Heart right ventricle (tissue), 16 donors: Measurements from ENCODE around the gene UCKL1. TPM values are rescaled to one million over a fixed set of nuclear protein-coding genes. Genes with fewer than 3 reads are reported as not detected.

Experiments used
- ATAC-seq, 8 donors: fragments of 200-7000 bp; cut with Tn5 transposase; one replicate each; pipeline ENCODE4 v1.9.1; 2020; ENCODE audit warnings: mild to moderate bottlenecking in 8 of 8, moderate library complexity in 8 of 8, moderate number of reproducible peaks in 1 of 8
- DNase-seq, 2 donors: peaks; one replicate each; pipeline ENCODE4 v3.0.0-alpha.2; 2020
- H3K27ac ChIP-seq, 10 donors: fragments of 200-600 bp; sonication (generic) in 2 of 10; one replicate each; pipeline versions ENCODE4 v1.5.0 to v1.8.0; 2020 to 2022; ENCODE audit warnings: mild to moderate bottlenecking in 3 of 10
- H3K27me3 ChIP-seq, 7 donors: fragments of 200-600 bp; one replicate each; pipeline ENCODE4 v1.8.0; 2021 to 2022; ENCODE audit warnings: mild to moderate bottlenecking in 2 of 7
- H3K36me3 ChIP-seq, 9 donors: fragments of 200-600 bp; sonication (generic) in 1 of 9; one replicate each; pipeline versions ENCODE4 v1.5.0 to v1.8.0; 2020 to 2022; ENCODE audit warnings: mild to moderate bottlenecking in 2 of 9
- H3K4me1 ChIP-seq, 9 donors: fragments of 200-600 bp; sonication (generic) in 1 of 9; one replicate each; pipeline versions ENCODE4 v1.5.0 to v1.8.0; 2020 to 2022; ENCODE audit warnings: mild to moderate bottlenecking in 4 of 9
- H3K4me3 ChIP-seq, 10 donors: fragments of 200-600 bp; sonication (generic) in 2 of 10; one replicate each; pipeline versions ENCODE4 v1.5.0 to v1.8.0; 2020 to 2022; ENCODE audit warnings: mild to moderate bottlenecking in 7 of 10, moderate library complexity in 2 of 10
- H3K9me3 ChIP-seq, 11 donors: fragments of 200-600 bp in 10 of 11; sonication (generic) in 2 of 11; one replicate each; pipeline versions ENCODE4 v1.5.0 to v1.8.0; 2013 to 2022; ENCODE audit warnings: mild to moderate bottlenecking in 2 of 11, control low read depth in 1 of 11, moderate library complexity in 1 of 11
- CTCF ChIP-seq, 9 donors: fragments of 200-600 bp; sonication (generic) in 2 of 9; IDR thresholded peaks; one replicate each; pipeline versions ENCODE4 v1.5.0 to v1.8.0; 2021 to 2022; ENCODE audit warnings: antibody characterized with exemption in 9 of 9, mild to moderate bottlenecking in 5 of 9, moderate library complexity in 1 of 9
- WGBS, 2 donors: extraction: QIAGEN DNeasy Blood & Tissue Kit; methylation state at CpG; one replicate each; pipeline ENCODE4 v1.1.7; 2013; ENCODE audit warnings: inconsistent platforms in 1 of 2; 5-methylcytosine and 5-hydroxymethylcytosine counted together
- intact Hi-C, 10 donors: fragments of 100-400 bp; cut with DNase I; formaldehyde crosslinking; loops; one replicate each; pipeline versions ENCODE4 v1.11.1 to v1.14.2; 2022
- polyA plus RNA-seq, 2 donors: library from polyadenylated mRNA; stranded (reverse); fragments of 200-250 nt; gene quantifications; one replicate each; pipeline ENCODE4 v1.2.3, GENCODE V29; 2013
- total RNA-seq, 10 donors: library from RNA; stranded (reverse); fragmentation: NEBNext Ultra II Directional in 3 of 10; extraction: Animal tissue kit (Norgen Biotek cat#: 25700) in 3 of 10; gene quantifications; one replicate each; pipeline versions ENCODE4 v1.2.1 to v1.2.4, GENCODE V29; 2021 to 2023
- donor health status: Arrhythmogenic right ventricular cardiomyopathy.
- donor health status: ischemic (EF 13 %, LVEDD 7.1; RV severe dilation, severe dysfunction).
- donor health status: healthy with polysubstance abuse.
- donor health status: DM: no; HTN: yes; CAD: no.
- donor health status: DM: no; HTN: no; CAD: no.
- donor health status: ischemic (EF 25% LVEDD 6.9; RV normal size, moderate dysfunction).
- donor health status: ischemic (EF 25% LVEDD 5.7; RV mildly dilated, moderate dysfunction).
- donor health status: healthy.
- donor health status: DM: yes; HTN: yes; CAD: no.
- donor health status: Ischemic cardiomyopathy.
- donor health status: ischemic (EF 35%, LVEDD 5.7; RV mildly dilated, moderate dysfunction).
- donor health status: nonischemic (EF 11% LVEDD 7.7; RV severe dilation, severe dysfunction).
- donor health status: DM: yes; HTN: yes; CAD: no.
- donor health status: PGD.
- donor health status: ischemic (EF 29% LVEDD 5.4; RV normal size, mild dysfunction).
- donor health status: nonischemic (EF 23%, LVEDD 6.1; RV moderate dilation, normal function).

Gene UCKL1
- total and polyA plus RNA-seq, 12 donors, result 27.3 to 130 (median 40.3) TPM

DNA sequence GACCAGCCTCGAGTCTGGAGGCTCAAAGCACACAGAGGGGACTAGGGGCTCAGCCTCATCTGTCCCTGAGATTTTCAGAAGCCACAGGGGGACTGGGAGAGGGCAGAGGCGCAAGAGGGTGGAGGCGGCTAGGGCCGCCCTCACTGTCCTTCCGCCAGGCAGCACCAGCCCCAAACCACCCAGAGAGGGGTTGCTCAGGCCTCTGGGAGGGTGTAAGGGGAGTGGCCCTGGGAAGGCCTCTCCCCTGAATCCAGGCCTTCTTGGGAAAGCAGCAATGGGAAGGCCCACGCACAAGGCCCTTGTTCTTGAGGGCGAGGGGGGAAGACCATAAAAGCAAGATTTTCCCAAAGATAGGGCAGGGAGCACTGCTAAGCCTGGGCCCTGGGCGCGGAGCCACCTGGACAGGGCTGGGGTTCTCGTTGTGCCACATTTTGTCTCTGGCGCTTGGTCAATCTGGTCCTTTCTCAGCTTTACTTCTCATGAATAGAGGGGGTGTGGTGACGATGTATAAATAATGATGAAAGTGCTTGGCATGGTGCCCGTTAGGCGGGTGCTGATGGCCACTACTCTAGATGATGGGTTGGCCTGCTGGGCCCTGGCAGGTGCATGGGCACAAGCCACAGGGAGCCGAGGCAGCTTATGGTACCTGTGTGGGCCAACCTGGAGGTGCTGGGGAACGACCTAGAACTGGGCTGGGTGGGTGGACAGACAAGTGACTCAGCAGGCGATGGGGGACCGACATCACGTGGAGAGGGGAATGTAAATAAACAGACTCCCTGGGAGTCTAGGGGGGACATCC is 18.4 kb upstream of the UCKL1 start:
- intact Hi-C loops, result loop anchor here (1.0 to 10.0 kb wide), 11 partner anchors 62 to 437 kb away; partner anchors contain the start of gene PTK6 (in 4 of the 10)
- H3K27me3 ChIP-seq, result no peaks in the 10 kb centered on the region
- H3K4me1 ChIP-seq, result peaks cover 10 to 51% (median 46%) of the 10 kb centered on the region in 9 donors
- DNase-seq (peak; percentile 11 to 22), ATAC-seq (no peak)
- WGBS, 2 donors, result 78 to 80% methylated on average over 19 of the region's 19 CpGs
- H3K36me3 ChIP-seq, result peaks cover 0 to 9% (median 0%) of the 10 kb centered on the region in 9 donors
- no peak overlapping the region for H3K4me3 ChIP-seq
- no peak overlapping the region for H3K27ac ChIP-seq
- H3K9me3 ChIP-seq, result no peaks in the 10 kb centered on the region
- TF ChIP-seq CTCF (IDR thresholded peaks at IDR 0.05), result no peak

- Histone ChIP-seq H3K27ac (peak overlapping the region in 6 of 10 donors; percentile 29 to 67 (median 55)), H3K9me3 (no peaks in the 10 kb centered on the region), H3K27me3 (no peaks in the 10 kb centered on the region), H3K4me3 (peak overlapping the region in 8 of 10 donors; percentile 23 to 45 (median 34)), H3K36me3 (peaks cover 0 to 9% (median 0%) of the 10 kb centered on the region in 9 donors), H3K4me1 (peaks cover 11 to 51% (median 45%) of the 10 kb centered on the region in 9 donors)
- DNase-seq, result peak; percentile 88 to 92
- peak; percentile 97 to 100 (median 99) for TF ChIP-seq CTCF (IDR thresholded peaks at IDR 0.05)
- 10 to 12% methylated on average over 37 of the region's 37 CpGs for WGBS, 2 donors
- peak; percentile 77 to 90 (median 87) for ATAC-seq
- intact Hi-C loops, result loop anchor here (1.0 to 10.0 kb wide), 11 partner anchors 62 to 437 kb away; partner anchors contain the start of gene PTK6 (in 4 of the 10)
Observed at GRCh38 chr20:63973636-63974401, 17.6 kb upstream of the UCKL1 start.

GRCh38 chr20:63973160-63973479 is 16.9 kb upstream of the UCKL1 start:
- WGBS, 2 donors, result 90 to 93% methylated on average over 3 of the region's 3 CpGs
- H3K27me3 ChIP-seq, result no peaks in the 10 kb centered on the region
- DNase-seq, result no peak
- H3K27ac ChIP-seq, result peak overlapping the region in 5 of 10 donors; percentile 29 to 67 (median 61)
- H3K4me3 ChIP-seq, result no peak overlapping the region
- H3K9me3 ChIP-seq, result no peaks in the 10 kb centered on the region
- peaks cover 13 to 51% (median 45%) of the 10 kb centered on the region in 9 donors for H3K4me1 ChIP-seq
- H3K36me3 ChIP-seq, result peaks cover 0 to 9% (median 0%) of the 10 kb centered on the region in 9 donors
- no peak for ATAC-seq
- no peak for TF ChIP-seq CTCF (IDR thresholded peaks at IDR 0.05)
- intact Hi-C loops, result loop anchor here in 8 of 10 donors (2.0 to 10.0 kb wide), 8 partner anchors 61 to 436 kb away; partner anchors contain the start of gene PTK6 (in 4 of the 8)
